C4-2B (cell line): Measurements from ENCODE around the gene SLC35E2B.

Experiments used
- H3K27ac ChIP-seq: fragments of 450-650 bp; 2 replicates; pipeline ENCODE4 v1.5.1; 2017
- ZFX ChIP-seq: fragments of 450-650 bp; IDR thresholded peaks from 2 replicates; pipeline ENCODE4 v1.6.1; 2017
- TF ChIP-seq, protein P1 (sequence below): fragments of 450-650 bp; conservative IDR thresholded peaks from 2 replicates; pipeline ENCODE4 v1.5.1; 2017; ENCODE audit warnings: mild to moderate bottlenecking

SLC35E2B gene

DNA sequence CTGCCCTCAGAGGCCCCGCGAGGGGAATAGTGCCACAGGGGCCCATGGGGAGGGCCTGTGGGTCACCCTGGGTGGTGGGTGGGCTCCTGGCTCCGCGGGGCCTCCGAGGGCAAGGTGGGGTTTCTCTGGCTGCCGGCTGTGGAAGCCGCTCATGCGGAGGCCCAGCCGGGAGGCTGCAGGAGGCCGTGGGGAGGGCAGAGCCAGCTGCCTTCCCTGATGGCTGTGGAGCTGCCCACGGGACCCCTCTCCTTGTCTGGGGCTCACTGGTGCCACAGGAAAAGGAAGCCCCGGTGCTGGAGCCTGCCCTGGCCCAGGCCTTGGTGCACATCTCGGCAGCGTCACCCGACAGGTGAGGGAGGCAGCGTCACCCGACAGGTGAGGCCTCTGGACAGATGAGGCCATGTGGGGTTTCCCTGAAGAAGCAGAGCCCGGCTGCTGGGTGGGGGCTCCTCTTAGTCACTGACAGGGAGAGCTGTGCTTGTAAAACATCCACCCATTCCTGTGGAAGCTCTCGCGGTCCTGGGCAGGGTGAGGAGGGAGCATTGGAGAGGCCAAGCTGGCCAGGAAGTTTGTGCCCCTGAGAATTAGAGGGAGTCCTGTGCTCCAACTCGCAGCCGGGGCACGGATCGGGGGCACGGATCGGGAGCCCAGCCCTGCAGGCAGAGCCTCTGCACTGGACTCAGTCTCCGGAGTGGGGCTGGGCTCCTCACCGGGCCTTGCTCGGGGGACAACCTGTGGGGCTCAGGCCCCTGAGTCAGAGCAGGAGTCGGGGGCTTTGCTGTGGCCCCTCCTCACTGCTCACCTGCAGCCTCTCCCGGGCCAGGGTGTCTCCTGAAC is 71.2 kb downstream of the SLC35E2B start:
- H3K27ac ChIP-seq, result no peak overlapping the region
- TF ChIP-seq ZFX, result no peak
- TF ChIP-seq, protein P1, sequence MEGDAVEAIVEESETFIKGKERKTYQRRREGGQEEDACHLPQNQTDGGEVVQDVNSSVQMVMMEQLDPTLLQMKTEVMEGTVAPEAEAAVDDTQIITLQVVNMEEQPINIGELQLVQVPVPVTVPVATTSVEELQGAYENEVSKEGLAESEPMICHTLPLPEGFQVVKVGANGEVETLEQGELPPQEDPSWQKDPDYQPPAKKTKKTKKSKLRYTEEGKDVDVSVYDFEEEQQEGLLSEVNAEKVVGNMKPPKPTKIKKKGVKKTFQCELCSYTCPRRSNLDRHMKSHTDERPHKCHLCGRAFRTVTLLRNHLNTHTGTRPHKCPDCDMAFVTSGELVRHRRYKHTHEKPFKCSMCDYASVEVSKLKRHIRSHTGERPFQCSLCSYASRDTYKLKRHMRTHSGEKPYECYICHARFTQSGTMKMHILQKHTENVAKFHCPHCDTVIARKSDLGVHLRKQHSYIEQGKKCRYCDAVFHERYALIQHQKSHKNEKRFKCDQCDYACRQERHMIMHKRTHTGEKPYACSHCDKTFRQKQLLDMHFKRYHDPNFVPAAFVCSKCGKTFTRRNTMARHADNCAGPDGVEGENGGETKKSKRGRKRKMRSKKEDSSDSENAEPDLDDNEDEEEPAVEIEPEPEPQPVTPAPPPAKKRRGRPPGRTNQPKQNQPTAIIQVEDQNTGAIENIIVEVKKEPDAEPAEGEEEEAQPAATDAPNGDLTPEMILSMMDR, result no peak

DNA sequence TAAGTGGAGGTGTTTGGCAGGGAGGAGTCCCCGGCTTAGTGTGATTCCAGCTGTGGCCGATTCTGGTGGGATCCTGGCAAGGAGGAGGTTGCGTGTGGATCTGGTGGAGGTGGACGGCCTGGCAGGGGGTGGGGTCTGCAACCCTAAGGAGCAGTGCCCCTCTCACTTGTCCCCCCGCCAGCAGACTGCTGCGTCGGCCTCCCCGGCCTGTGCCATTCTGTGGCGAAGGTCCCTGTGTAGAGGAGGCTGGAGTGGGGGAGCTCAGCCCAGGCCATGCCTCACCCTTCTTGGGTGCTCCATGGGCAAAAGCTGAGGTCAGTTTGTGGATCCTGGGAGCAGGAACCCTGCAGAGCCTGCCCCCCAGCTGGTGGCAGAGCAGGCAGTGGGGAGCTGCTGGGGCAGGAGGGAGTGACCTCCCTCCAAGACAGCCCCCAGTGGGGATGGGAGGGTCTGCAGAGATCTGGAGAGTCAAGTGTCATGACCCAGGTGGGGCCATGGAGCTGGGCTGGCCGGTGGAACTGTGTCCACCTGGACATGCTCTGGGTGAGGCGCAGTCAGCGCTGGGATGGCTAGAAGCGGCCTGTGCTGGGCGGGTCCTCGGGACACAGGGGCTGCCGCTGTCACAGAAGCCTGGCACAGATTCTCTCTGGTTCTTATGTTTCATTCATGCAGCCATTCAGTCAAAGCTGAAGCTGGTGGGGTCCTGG is 72.0 kb downstream of the SLC35E2B start:
- no peak overlapping the region for H3K27ac ChIP-seq
- no peak for TF ChIP-seq ZFX
- TF ChIP-seq, protein P1, result no peak; the same call in 1 of the 2 replicates

DNA sequence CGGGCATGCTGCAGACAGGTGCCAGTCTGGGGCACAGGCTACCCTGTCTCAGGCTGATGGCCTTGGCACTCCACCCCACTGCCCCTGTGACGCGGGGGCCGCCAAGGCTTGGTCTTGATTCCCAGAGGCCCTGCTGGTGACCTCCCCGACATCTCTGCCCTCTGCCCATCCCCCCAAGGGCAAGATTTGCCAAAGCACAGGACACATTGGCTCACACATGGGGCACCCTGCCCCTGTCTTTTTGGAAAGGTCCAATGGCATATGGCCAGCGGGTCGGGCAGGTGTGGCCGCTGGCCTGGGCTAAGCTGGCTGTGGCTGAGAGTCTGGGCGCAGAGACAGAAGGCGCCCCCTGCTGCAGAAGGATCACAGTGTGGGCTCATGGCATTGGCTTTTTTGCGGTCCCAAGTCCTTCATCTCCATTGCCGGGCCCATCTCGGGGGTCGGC is 72.7 kb downstream of the SLC35E2B start:
- H3K27ac ChIP-seq, result no peak overlapping the region
- TF ChIP-seq, protein P1, result no peak; the same call in 1 of the 2 replicates
- TF ChIP-seq ZFX, result no peak

- TF ChIP-seq ZFX, result no peak
- TF ChIP-seq, protein P1, result no peak
- H3K27ac ChIP-seq, result no peak overlapping the region
Measured at GRCh38 chr1:1618396-1619068, 74.1 kb downstream of the SLC35E2B start.

DNA sequence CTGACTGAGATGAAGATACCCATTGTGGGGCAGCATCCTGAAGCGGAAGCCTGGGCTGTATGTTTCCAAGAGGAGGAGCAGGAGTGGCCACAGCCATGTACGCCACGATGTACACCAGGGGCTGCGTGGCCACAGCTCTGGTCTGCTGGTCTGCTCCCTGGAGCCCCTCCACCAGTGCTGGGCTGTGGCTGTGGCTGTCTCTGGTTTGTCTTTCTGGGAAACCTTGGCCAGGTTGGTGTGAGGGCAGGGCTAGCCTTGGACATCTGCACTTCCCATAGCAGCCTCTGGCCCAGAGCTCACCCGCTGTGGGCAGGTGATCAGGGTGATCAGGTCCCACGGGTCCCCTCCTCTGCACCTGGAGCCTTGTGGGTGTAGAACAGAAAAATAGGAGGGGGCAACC is 74.7 kb downstream of the SLC35E2B start:
- no peak overlapping the region for H3K27ac ChIP-seq
- no peak for TF ChIP-seq ZFX
- TF ChIP-seq, protein P1, result no peak

- H3K27ac ChIP-seq, result no peak overlapping the region
- TF ChIP-seq, protein P1, result no peak
- TF ChIP-seq ZFX, result no peak
Measured at GRCh38 chr1:1617516-1617915, 75.1 kb downstream of the SLC35E2B start.
